ENCODE measurements around the gene DNAH17. TPM values are rescaled to one million over a fixed set of nuclear protein-coding genes. Genes with fewer than 3 reads are reported as not detected.

DNAH17 gene
- total and polyA plus RNA-seq, 2 of the 13 experiments (the other 11 are each of a cell fraction or from before 2014, with no cell fraction given) = 0.86 to 1.6 TPM

DNA sequence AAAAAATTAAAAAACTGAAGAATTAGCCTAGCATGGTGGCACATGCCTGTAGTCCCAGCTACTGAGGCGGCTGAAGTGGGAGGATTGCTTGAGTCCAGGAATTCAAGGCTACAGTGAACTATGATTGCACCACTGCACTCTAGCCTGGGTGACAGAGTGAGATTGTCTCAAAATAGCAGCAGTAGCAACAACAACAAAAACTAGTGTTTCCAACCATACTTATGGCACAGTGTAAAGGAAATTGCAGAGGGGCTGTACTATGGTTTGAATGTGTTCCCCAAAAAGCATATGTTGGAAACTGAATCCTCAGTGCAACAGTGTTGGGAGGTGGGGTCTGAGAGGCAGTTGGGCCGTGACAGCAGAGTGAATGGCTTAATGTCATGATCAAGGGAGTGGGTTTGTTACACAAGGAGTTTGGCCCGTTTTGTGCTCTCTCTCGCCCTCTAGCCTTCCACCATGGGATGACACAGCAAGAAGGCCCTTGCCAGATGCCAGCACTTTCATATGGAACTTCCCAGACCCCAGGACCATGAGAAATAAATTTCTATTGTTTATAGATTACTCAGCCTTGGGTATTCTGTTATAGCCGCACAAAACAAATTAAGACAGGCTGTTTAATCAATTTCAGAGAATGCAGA lies 128.7 kb downstream of the DNAH17 start (continued):
- TF ChIP-seq, protein P1, sequence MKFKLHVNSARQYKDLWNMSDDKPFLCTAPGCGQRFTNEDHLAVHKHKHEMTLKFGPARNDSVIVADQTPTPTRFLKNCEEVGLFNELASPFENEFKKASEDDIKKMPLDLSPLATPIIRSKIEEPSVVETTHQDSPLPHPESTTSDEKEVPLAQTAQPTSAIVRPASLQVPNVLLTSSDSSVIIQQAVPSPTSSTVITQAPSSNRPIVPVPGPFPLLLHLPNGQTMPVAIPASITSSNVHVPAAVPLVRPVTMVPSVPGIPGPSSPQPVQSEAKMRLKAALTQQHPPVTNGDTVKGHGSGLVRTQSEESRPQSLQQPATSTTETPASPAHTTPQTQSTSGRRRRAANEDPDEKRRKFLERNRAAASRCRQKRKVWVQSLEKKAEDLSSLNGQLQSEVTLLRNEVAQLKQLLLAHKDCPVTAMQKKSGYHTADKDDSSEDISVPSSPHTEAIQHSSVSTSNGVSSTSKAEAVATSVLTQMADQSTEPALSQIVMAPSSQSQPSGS (CRISPR knock-in tag; IDR thresholded peaks at IDR 0.05) = no peak
- TF ChIP-seq HNRNPL (IDR thresholded peaks at IDR 0.05; ENCODE audit: low read depth, low read length) = no peak
- TF ChIP-seq NFYC (CRISPR knock-in tag; IDR thresholded peaks at IDR 0.05) = no peak
- no peak for TF ChIP-seq ZNF367 (CRISPR knock-in tag; IDR thresholded peaks at IDR 0.05; ENCODE audit: borderline replicate concordance)
- TF ChIP-seq SIN3A (IDR thresholded peaks at IDR 0.05; ENCODE audit: borderline replicate concordance, low read depth, low read length) = no peak
- no peak for TF ChIP-seq TBL1XR1 (IDR thresholded peaks at IDR 0.05; ENCODE audit: borderline replicate concordance, low read length, partially characterized antibody)
- TF ChIP-seq CAMTA2 (CRISPR knock-in tag; IDR thresholded peaks at IDR 0.05; ENCODE audit: borderline replicate concordance) = no peak
- TF ChIP-seq ZNF230 (CRISPR knock-in tag; IDR thresholded peaks at IDR 0.05) = no peak
- peak; percentile 22; the same call in 1 of the 2 replicates for TF ChIP-seq FOXK1 (CRISPR knock-in tag; IDR thresholded peaks at IDR 0.05; ENCODE audit: borderline replicate concordance, low read depth)
- TF ChIP-seq, protein P2, sequence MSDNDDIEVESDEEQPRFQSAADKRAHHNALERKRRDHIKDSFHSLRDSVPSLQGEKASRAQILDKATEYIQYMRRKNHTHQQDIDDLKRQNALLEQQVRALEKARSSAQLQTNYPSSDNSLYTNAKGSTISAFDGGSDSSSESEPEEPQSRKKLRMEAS (IDR thresholded peaks at IDR 0.05) = no peak
- TF ChIP-seq, protein P3, sequence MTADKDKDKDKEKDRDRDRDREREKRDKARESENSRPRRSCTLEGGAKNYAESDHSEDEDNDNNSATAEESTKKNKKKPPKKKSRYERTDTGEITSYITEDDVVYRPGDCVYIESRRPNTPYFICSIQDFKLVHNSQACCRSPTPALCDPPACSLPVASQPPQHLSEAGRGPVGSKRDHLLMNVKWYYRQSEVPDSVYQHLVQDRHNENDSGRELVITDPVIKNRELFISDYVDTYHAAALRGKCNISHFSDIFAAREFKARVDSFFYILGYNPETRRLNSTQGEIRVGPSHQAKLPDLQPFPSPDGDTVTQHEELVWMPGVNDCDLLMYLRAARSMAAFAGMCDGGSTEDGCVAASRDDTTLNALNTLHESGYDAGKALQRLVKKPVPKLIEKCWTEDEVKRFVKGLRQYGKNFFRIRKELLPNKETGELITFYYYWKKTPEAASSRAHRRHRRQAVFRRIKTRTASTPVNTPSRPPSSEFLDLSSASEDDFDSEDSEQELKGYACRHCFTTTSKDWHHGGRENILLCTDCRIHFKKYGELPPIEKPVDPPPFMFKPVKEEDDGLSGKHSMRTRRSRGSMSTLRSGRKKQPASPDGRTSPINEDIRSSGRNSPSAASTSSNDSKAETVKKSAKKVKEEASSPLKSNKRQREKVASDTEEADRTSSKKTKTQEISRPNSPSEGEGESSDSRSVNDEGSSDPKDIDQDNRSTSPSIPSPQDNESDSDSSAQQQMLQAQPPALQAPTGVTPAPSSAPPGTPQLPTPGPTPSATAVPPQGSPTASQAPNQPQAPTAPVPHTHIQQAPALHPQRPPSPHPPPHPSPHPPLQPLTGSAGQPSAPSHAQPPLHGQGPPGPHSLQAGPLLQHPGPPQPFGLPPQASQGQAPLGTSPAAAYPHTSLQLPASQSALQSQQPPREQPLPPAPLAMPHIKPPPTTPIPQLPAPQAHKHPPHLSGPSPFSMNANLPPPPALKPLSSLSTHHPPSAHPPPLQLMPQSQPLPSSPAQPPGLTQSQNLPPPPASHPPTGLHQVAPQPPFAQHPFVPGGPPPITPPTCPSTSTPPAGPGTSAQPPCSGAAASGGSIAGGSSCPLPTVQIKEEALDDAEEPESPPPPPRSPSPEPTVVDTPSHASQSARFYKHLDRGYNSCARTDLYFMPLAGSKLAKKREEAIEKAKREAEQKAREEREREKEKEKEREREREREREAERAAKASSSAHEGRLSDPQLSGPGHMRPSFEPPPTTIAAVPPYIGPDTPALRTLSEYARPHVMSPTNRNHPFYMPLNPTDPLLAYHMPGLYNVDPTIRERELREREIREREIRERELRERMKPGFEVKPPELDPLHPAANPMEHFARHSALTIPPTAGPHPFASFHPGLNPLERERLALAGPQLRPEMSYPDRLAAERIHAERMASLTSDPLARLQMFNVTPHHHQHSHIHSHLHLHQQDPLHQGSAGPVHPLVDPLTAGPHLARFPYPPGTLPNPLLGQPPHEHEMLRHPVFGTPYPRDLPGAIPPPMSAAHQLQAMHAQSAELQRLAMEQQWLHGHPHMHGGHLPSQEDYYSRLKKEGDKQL (CRISPR knock-in tag; IDR thresholded peaks at IDR 0.05; ENCODE audit: low read depth) = no peak
- TF ChIP-seq, protein P4, sequence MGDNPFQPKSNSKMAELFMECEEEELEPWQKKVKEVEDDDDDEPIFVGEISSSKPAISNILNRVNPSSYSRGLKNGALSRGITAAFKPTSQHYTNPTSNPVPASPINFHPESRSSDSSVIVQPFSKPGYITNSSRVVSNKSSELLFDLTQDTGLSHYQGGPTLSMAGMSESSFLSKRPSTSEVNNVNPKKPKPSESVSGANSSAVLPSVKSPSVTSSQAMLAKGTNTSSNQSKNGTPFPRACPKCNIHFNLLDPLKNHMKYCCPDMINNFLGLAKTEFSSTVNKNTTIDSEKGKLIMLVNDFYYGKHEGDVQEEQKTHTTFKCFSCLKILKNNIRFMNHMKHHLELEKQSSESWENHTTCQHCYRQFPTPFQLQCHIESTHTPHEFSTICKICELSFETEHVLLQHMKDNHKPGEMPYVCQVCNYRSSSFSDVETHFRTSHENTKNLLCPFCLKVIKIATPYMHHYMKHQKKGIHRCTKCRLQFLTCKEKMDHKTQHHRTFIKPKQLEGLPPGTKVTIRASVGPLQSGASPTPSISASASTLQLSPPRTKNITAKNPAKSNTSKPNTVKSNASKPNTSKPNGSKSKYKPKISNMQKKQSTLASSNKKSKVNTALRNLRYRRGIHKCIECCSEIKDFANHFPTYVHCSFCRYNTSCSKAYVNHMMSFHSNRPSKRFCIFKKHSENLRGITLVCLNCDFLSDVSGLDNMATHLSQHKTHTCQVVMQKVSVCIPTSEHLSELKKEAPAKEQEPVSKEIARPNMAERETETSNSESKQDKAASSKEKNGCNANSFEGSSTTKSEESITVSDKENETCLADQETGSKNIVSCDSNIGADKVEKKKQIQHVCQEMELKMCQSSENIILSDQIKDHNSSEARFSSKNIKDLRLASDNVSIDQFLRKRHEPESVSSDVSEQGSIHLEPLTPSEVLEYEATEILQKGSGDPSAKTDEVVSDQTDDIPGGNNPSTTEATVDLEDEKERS (CRISPR knock-in tag; IDR thresholded peaks at IDR 0.05) = no peak
- no peak for TF ChIP-seq TBP (CRISPR knock-in tag; IDR thresholded peaks at IDR 0.05)
- TF ChIP-seq XRCC5 (optimal IDR thresholded peaks at IDR 0.05; ENCODE audit: low read length) = no peak
- TF ChIP-seq SRSF4 (IDR thresholded peaks at IDR 0.05; ENCODE audit: low read depth, low read length, poor library complexity, severe bottlenecking) = no peak
- no peak for TF ChIP-seq ZNF619 (CRISPR knock-in tag; IDR thresholded peaks at IDR 0.05)
- TF ChIP-seq ZFP36L1 (CRISPR knock-in tag; IDR thresholded peaks at IDR 0.05) = no peak
- no peak for TF ChIP-seq RXRB (CRISPR knock-in tag; IDR thresholded peaks at IDR 0.05; ENCODE audit: borderline replicate concordance)

All from HepG2 (cell line).